Measurements from ENCODE around the gene LOXHD1. TPM values are rescaled to one million over a fixed set of nuclear protein-coding genes. Genes with fewer than 3 reads are reported as not detected.

LOXHD1 gene
- total and polyA plus RNA-seq, 10 of the 15 experiments (the other 5 are each of a cell fraction or from before 2014, with no cell fraction given), result not detected

DNA sequence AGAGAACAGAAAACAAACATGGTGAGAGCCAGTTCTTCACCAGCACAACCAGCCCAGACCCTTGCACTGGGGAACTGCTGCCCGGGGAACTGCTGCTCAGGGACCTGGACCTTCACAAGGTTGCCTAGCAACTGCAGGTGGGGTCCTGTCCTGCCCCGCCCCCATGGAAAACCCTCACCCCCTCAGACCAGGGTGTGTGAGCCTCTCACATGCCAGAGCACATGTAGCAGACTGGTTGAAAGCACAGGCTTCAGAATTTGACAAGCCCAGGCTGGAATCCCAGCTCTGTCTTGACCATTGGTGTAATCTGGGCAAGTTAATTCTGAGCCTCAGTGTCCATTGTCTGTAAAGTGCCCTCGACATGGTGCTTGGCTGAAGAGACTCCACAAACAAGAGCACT is 118.6 kb downstream of the LOXHD1 start:
- ChIA-PET CTCF (no interaction called here), RAD21 (ENCODE audit: unreplicated experiment) (no interaction called here), SMC1A (ENCODE audit: uncharacterized antibody, unreplicated experiment) (no interaction called here), POLR2A (no interaction called here)
- no TSS peak for BruUV-seq (replicated peaks)
- H3K9me3 ChIP-seq (replicated peaks; ENCODE audit: control insufficient read depth, insufficient read depth, low read length), result no peaks in the 10 kb centered on the region
- ATAC-seq, result no peak
- H3K9ac ChIP-seq (ENCODE audit: control insufficient read depth, insufficient read depth, low read length), result no peak overlapping the region
- H3K27ac ChIP-seq (ENCODE audit: control insufficient read depth, insufficient read depth), result no peak overlapping the region
- FAIRE-seq, result no peak
- in situ Hi-C loops (cut with MboI) (no loop called here), intact Hi-C loops (cut with micrococcal nuclease; ENCODE audit: unreplicated experiment) (no loop called here)
- H2AFZ ChIP-seq (ENCODE audit: control insufficient read depth, low read depth, low read length), result no peak overlapping the region
- no peaks in the 10 kb centered on the region for H3K79me2 ChIP-seq (ENCODE audit: control insufficient read depth, insufficient read depth, low read length)
- DNase-seq (ENCODE audit: low read depth, low spot score), result no peak
- no peaks in the 10 kb centered on the region; a peak in 1 of 4 replicates for H3K27me3 ChIP-seq (replicated peaks in 1 of 2; ENCODE audit: control insufficient read depth in 2 of 2, insufficient read depth in 2 of 2, low read length in 1 of 2)
- H4K20me1 ChIP-seq (ENCODE audit: control insufficient read depth, insufficient read depth), result no peaks in the 10 kb centered on the region
- no peak overlapping the region for H3K4me3 ChIP-seq
- no peak for TF ChIP-seq ZNF217 (IDR thresholded peaks at IDR 0.05)
- no peak for TF ChIP-seq YBX1 (IDR thresholded peaks at IDR 0.05)
- no peak for TF ChIP-seq NR2F1 (conservative IDR thresholded peaks at IDR 0.05)
- TF ChIP-seq PAX5 (IDR thresholded peaks at IDR 0.05; ENCODE audit: borderline replicate concordance, low read depth, low read length), result no peak
- TF ChIP-seq CBX5 (IDR thresholded peaks at IDR 0.05; ENCODE audit: low read depth), result no peak
- TF ChIP-seq STAT1 (conservative IDR thresholded peaks at IDR 0.05), result no peak
- TF ChIP-seq NKRF (conservative IDR thresholded peaks at IDR 0.05), result no peak
- no peaks in the 10 kb centered on the region for H3K36me3 ChIP-seq (ENCODE audit: control insufficient read depth in 2 of 2, insufficient read depth in 2 of 2, low read length in 1 of 2)
- no peak overlapping the region for H3K4me2 ChIP-seq (ENCODE audit: control insufficient read depth, insufficient read depth)
- H3K4me1 ChIP-seq (ENCODE audit: control insufficient read depth, insufficient read depth, low read length), result no peaks in the 10 kb centered on the region
- WGBS (ENCODE audit: insufficient coverage, insufficient replicate concordance, low lambda C conversion rate, missing lambda C conversion rate), result 21% methylated on average over 2 of the region's 3 CpGs

Data from GM12878 (cell line).